Right kidney (tissue), 1 donor: ENCODE results near the gene DCTN2.

Source experiments
- DNase-seq: peaks from one replicate; pipeline ENCODE4 v3.0.0-alpha.2; 2016

The DCTN2 gene

DNA sequence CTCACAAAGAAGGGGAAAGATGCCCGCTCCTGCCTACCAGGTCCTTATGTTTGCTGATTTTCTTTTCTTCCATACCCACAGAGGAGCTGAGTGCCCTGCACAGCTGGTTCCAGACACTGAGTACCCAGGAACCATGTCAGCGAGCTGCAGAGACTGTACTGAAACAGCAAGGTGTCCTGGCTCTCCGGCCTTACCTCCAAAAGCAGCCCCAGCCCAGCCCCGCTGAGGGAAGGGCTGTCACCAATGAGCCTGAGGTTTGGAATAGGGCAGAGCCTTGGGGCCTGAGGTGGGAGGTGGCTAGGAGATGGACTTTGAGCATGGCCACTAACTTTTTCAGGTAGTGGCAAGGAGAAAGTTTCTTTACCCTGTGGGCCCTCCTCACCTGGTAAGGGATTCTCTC lies 56.9 kb downstream of the DCTN2 start:
- no peak for DNase-seq

DNA sequence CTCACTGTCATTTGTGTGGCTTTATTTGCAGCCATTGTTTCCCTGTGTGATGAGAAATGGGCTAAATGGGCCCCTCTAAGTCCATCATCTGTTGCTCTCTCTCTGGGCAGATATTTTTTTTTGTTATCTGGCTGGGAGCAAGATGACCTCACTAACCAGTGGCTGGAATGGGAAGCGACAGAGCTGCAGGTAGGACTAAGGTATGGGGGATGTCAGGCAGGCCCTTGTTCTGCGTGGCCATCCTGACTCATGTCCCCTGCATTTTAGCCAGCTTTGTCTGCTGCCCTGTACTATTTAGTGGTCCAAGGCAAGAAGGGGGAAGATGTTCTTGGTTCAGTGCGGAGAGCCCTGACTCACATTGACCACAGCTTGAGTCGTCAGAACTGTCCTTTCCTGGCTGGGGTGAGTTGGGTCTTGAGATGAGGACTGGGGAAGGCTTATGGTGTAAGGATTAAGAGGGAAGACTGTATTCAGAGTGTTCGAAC lies 57.8 kb downstream of the DCTN2 start:
- no peak for DNase-seq

DNA sequence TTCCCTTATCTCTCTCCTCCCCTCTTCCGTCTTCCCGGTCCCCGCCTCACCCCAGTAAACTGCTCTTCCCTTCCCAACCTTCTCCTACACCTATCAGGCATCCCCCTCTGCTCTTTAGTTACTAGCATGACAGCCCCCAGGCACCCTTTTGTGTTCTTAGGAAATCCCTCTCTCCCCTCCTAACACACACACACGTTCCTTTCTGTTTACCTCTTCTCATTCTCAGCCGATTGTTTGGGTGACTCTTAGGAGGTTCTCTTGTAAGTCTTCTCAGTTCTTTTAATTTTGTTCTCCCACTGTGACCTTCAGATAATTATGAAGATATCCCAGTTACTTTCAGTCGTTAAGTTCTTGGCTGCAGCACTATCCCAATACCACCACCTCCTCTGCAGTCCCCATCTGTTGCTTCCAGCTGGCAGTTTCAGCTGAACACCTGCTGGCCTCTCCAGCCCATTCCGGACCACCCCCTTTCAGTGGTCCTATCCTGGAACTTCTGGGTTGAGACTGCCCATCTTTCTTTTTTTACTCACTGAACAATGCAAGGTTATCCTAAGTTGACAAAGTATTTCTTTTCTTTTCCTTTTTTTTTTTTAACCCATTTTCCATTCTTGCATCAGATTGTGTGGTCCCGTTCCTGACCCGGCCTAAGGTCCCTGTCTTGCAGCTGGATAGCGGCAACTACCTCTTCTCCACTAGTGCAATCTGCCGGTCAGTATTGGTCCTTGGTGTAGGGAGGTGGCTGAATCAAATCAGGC lies 58.4 kb downstream of the DCTN2 start:
- DNase-seq, result no peak

DNA sequence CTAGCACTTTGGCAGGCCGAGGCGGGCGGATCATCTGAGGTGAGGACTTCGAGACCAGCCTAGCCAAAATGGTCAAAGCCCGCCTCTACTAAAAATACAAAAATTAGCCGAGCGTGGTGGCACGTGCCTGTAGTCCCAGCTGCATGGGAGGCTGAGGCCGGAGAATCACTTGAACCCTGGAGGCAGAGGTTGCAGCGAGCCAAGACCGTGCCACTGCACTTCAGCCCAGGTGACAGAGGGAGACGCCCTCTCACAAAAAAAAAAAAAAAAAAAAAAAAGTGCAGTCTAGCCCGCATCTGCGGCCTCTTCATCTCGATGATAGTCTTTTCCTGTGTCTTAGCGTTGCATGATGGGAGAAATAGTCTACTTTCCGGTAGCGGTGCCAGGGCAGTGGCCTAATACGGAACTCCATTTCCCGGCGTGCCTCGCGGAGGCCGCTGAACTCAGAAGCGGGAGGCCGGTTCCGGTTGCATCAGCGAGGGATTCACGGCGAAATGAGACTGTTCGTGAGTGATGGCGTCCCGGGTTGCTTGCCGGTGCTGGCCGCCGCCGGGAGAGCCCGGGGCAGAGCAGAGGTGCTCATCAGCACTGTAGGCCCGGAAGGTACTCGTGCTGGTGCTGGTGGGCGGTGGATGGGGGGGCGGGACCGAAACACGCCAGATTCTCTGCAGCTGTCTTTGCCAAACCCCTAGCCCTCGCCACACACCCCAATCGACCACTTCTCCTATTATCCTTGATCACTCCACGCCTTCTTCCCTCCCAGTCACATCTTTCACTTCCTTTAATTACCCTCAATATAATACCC lies 59.2 kb downstream of the DCTN2 start, which contains the start of gene MARS1:
MARS1 (plus strand) TSS at position 472 of the 805 bp plus-strand sequence; CDS start at position 495, 23 bp downstream.
- DNase-seq, result peak; percentile 67

DNA sequence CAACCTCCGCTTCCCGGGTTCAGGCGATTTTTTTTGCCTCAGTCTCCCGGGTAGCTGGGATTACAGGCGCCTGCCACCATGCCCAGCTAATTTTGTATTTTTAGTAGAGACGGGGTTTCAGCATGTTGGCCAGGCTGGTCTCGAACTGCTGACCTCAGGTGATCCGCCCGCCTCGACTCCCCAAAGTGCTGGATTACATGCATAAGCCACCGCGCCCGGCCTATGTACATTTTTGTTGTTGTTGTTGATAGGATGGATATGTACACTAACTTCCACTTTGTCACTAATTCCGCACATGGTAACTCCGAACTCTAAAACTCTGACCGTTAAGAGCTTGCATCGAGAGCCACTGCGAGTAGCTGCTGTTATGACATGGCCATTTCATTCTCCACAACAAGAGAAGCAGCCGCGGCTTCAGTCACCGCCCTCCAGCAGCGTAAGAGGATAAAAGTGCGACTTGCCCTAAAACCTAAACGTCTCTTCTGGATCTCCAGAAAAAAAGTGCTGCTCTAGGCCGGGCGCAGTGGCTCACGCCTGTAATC lies 59.9 kb downstream of the DCTN2 start:
- no peak for DNase-seq

DNA sequence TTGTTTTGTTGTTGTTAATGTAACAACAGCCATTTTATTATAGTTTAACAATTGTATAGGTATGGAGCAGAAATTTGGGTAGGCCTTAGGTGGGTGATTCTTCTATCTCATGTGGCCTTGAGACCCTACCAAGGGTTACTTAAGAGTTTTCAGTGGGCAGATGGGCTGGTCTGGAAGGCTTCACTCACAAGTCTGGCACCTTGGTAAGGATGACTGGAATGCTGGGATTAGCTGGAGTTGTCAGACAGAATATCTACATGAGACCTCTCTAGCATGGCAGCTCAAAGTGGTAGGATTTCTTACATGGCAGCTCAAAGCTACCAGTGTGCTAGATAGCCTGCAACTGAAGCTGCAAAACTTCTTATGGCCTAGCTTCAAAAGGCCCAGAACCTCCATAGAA lies 61.3 kb downstream of the DCTN2 start:
- DNase-seq, result no peak

DNA sequence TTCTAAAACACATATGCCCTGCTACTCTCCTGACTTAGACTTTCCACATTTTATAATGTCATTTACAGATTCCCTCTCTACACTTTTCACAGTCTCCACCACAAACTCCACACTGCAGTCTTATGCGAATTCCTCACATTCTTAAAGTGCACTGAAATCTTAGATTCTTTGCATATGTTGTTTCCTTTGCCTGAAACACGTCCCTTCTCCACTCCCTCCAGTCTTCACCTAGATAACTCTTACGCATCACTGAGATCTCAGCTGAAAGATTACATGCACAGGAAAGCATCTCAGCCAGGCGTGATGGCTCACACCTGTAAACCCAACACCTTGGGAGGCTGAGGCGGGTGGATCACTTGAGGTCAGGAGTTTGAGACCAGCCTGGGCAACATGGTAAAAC lies 63.5 kb downstream of the DCTN2 start:
- DNase-seq, result no peak

DNA sequence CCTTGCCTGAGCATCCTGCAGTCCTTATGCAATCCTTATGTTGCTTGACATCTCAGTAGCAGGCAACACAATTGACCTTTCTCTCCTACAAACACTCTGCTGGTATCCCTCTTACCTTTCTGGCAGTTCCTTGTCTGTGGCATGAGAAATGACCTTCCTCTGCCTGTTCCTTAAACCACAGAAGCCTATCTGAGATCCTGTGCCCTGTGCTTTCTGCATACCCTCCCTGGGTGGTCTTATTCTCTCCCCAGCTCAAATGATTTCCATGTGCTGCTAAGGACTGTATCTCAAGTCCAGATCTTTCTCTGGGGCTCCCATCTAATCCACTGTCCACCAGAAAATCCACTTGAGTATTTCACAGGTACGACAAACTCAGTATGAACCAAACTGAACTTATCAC lies 65.3 kb downstream of the DCTN2 start:
- no peak for DNase-seq
